HEK293 (cell line): ENCODE results near the gene PITPNC1.

Source experiments
- ATF2 ChIP-seq: fragments of 450-650 bp; formaldehyde crosslinking; IDR thresholded peaks from 2 replicates; pipeline ENCODE4 v1.5.1; 2016; ENCODE audit warnings: missing biosample characterization, missing genetic modification characterization, low read depth
- FEZF1 ChIP-seq: fragments of 450-650 bp; formaldehyde crosslinking; IDR thresholded peaks from 2 replicates; pipeline ENCODE4 v1.5.1; 2016; ENCODE audit warnings: missing biosample characterization, missing genetic modification characterization
- GLI2 ChIP-seq: fragments of 450-650 bp; formaldehyde crosslinking; IDR thresholded peaks from 2 replicates; pipeline ENCODE4; 2017; ENCODE audit warnings: missing biosample characterization, missing genetic modification characterization, low read depth, borderline replicate concordance
- REST ChIP-seq: fragments of 450-650 bp; formaldehyde crosslinking; IDR thresholded peaks from 2 replicates; pipeline ENCODE4 v1.5.1; 2016; ENCODE audit warnings: missing biosample characterization, missing genetic modification characterization
- ZBTB49 ChIP-seq: fragments of 450-650 bp; formaldehyde crosslinking; IDR thresholded peaks from 2 replicates; pipeline ENCODE4 v1.5.1; 2016; ENCODE audit warnings: missing biosample characterization, missing genetic modification characterization, low read depth
- ZNF16 ChIP-seq: fragments of 450-650 bp; formaldehyde crosslinking; IDR thresholded peaks from 2 replicates; pipeline ENCODE4 v1.5.1; 2016; ENCODE audit warnings: low read depth, missing biosample characterization, missing genetic modification characterization
- ZNF174 ChIP-seq: fragments of 450-650 bp; formaldehyde crosslinking; IDR thresholded peaks from 2 replicates; pipeline ENCODE4 v1.5.0; 2017; ENCODE audit warnings: missing biosample characterization, mild to moderate bottlenecking, missing genetic modification characterization
- ZNF211 ChIP-seq: fragments of 450-650 bp; formaldehyde crosslinking; IDR thresholded peaks from 2 replicates; pipeline ENCODE4 v1.5.1; 2016; ENCODE audit warnings: low read depth, missing biosample characterization, missing genetic modification characterization
- ZNF24 ChIP-seq: fragments of 450-650 bp; formaldehyde crosslinking; IDR thresholded peaks from 2 replicates; pipeline ENCODE4 v1.5.1; 2016; ENCODE audit warnings: missing biosample characterization, missing genetic modification characterization
- ZNF529 ChIP-seq: fragments of 450-650 bp; formaldehyde crosslinking; IDR thresholded peaks from 2 replicates; pipeline ENCODE4 v1.5.1; 2017; ENCODE audit warnings: missing genetic modification characterization, missing biosample characterization; ENCODE audit not compliant: insufficient replicate concordance
- ZNF629 ChIP-seq: fragments of 450-650 bp; formaldehyde crosslinking; IDR thresholded peaks from 2 replicates; pipeline ENCODE4 v1.5.1; 2017; ENCODE audit warnings: missing biosample characterization, missing genetic modification characterization
- ZNF645 ChIP-seq: fragments of 450-650 bp; formaldehyde crosslinking; IDR thresholded peaks from 2 replicates; pipeline ENCODE4; 2016; ENCODE audit warnings: missing biosample characterization, missing genetic modification characterization
- TF ChIP-seq, protein P1 (sequence below): fragments of 450-650 bp; formaldehyde crosslinking; IDR thresholded peaks from 2 replicates; pipeline ENCODE4 v1.5.1; 2016; ENCODE audit warnings: missing biosample characterization, missing genetic modification characterization

- TF ChIP-seq ZNF645 (tag by site-specific recombination) (no peak), ZBTB49 (tag by site-specific recombination) (no peak), ZNF211 (tag by site-specific recombination) (no peak), FEZF1 (no peak), ZNF24 (tag by site-specific recombination) (no peak), ZNF529 (tag by site-specific recombination) (no peak), ZNF16 (tag by site-specific recombination) (no peak), ZNF629 (tag by site-specific recombination) (no peak), ZNF174 (tag by site-specific recombination) (no peak), GLI2 (tag by site-specific recombination) (no peak), ATF2 (tag by site-specific recombination) (no peak), REST (tag by site-specific recombination) (no peak)
- TF ChIP-seq, protein P1, sequence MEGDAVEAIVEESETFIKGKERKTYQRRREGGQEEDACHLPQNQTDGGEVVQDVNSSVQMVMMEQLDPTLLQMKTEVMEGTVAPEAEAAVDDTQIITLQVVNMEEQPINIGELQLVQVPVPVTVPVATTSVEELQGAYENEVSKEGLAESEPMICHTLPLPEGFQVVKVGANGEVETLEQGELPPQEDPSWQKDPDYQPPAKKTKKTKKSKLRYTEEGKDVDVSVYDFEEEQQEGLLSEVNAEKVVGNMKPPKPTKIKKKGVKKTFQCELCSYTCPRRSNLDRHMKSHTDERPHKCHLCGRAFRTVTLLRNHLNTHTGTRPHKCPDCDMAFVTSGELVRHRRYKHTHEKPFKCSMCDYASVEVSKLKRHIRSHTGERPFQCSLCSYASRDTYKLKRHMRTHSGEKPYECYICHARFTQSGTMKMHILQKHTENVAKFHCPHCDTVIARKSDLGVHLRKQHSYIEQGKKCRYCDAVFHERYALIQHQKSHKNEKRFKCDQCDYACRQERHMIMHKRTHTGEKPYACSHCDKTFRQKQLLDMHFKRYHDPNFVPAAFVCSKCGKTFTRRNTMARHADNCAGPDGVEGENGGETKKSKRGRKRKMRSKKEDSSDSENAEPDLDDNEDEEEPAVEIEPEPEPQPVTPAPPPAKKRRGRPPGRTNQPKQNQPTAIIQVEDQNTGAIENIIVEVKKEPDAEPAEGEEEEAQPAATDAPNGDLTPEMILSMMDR: no peak
Measured at GRCh38 chr17:67369676-67370075, 7.4 kb upstream of the PITPNC1 start.
